Measurements from ENCODE around the gene PSMC3.

GRCh38 chr11:47374720-47375019 is 51.6 kb downstream of the PSMC3 start:
- no peak for TF ChIP-seq TAF1 (IDR thresholded peaks at IDR 0.05; ENCODE audit: borderline replicate concordance, insufficient read depth, low read length)
- no peak for TF ChIP-seq POLR2AphosphoS5 (IDR thresholded peaks at IDR 0.05; ENCODE audit: low read depth, low read length)
- TF ChIP-seq SIN3A (IDR thresholded peaks at IDR 0.05; ENCODE audit: borderline replicate concordance, insufficient read depth, low read length), result no peak
